DOHH2 (cell line): Measurements from ENCODE around the gene MYOF.

Experiments used
- EZH2phosphoT487 ChIP-seq: fragments of 200-600 bp; sonication (generic); IDR thresholded peaks from 2 replicates; pipeline ENCODE4 v1.6.1; 2017; ENCODE audit warnings: borderline replicate concordance, mild to moderate bottlenecking, antibody characterized with exemption, low read length, moderate library complexity, mixed read lengths
- TF ChIP-seq, protein P1 (sequence below): fragments of 200-600 bp; sonication (generic); IDR thresholded peaks from one replicate; pipeline ENCODE4 v1.5.1; 2014; ENCODE audit warnings: antibody characterized with exemption, mild to moderate bottlenecking, low read depth, low read length; ENCODE audit not compliant: poor library complexity, severe bottlenecking

DNA sequence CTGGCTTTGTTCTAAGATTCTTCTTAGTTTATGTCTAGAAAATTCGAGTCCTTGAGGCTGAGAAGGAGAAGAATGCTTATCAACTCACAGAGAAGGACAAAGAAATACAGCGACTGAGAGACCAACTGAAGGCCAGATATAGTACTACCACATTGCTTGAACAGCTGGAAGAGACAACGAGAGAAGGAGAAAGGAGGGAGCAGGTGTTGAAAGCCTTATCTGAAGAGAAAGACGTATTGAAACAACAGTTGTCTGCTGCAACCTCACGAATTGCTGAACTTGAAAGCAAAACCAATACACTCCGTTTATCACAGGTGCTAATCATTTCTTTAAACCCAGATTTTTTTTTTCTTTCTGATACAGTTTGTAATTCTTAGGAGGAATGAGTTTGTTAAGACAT lies 20.9 kb upstream of the MYOF start:
- TF ChIP-seq, protein P1, sequence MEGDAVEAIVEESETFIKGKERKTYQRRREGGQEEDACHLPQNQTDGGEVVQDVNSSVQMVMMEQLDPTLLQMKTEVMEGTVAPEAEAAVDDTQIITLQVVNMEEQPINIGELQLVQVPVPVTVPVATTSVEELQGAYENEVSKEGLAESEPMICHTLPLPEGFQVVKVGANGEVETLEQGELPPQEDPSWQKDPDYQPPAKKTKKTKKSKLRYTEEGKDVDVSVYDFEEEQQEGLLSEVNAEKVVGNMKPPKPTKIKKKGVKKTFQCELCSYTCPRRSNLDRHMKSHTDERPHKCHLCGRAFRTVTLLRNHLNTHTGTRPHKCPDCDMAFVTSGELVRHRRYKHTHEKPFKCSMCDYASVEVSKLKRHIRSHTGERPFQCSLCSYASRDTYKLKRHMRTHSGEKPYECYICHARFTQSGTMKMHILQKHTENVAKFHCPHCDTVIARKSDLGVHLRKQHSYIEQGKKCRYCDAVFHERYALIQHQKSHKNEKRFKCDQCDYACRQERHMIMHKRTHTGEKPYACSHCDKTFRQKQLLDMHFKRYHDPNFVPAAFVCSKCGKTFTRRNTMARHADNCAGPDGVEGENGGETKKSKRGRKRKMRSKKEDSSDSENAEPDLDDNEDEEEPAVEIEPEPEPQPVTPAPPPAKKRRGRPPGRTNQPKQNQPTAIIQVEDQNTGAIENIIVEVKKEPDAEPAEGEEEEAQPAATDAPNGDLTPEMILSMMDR = no peak
- TF ChIP-seq EZH2phosphoT487 = no peak
